GM12865 (cell line): ENCODE data around the gene SBSN.

Source experiments
- DNase-seq: peaks from one replicate; pipeline ENCODE4 v3.0.0; 2010; ENCODE audit warnings: low read depth
- H3K4me3 ChIP-seq: 2 replicates; pipeline ENCODE4 v1.5.1; 2011; ENCODE audit warnings: mild to moderate bottlenecking, low read depth, low read length, control low read depth
- TF ChIP-seq, protein P1 (sequence below): IDR thresholded peaks from 2 replicates; pipeline ENCODE4 v1.5.1; 2011; ENCODE audit warnings: low read length, control low read depth, low read depth, inconsistent platforms; ENCODE audit not compliant: insufficient read depth; ENCODE audit errors: missing control alignments

Gene SBSN

GRCh38 chr19:35507561-35507960 lies 20.6 kb downstream of the SBSN start:
- no peak overlapping the region for H3K4me3 ChIP-seq
- TF ChIP-seq, protein P1, sequence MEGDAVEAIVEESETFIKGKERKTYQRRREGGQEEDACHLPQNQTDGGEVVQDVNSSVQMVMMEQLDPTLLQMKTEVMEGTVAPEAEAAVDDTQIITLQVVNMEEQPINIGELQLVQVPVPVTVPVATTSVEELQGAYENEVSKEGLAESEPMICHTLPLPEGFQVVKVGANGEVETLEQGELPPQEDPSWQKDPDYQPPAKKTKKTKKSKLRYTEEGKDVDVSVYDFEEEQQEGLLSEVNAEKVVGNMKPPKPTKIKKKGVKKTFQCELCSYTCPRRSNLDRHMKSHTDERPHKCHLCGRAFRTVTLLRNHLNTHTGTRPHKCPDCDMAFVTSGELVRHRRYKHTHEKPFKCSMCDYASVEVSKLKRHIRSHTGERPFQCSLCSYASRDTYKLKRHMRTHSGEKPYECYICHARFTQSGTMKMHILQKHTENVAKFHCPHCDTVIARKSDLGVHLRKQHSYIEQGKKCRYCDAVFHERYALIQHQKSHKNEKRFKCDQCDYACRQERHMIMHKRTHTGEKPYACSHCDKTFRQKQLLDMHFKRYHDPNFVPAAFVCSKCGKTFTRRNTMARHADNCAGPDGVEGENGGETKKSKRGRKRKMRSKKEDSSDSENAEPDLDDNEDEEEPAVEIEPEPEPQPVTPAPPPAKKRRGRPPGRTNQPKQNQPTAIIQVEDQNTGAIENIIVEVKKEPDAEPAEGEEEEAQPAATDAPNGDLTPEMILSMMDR: no peak
- no peak for DNase-seq

DNA sequence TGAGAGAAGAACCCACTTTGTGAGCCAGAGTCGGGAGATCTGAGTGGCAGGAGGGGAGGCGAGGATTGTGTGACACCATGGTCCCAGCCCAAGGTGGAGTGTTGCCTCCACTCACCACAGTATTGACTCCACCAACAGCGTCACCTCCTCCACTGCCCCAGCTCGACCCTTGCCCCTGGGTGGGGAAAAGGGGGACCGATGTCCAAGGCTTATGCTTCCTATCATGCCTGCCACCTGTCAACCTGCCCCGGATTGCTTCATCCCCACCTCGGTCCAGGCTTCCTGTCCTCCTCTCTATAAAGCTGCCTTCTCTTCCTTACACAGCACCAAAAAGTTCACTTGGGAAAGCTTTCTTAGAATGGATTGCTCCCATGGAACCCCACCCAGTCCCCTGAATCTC lies 22.1 kb downstream of the SBSN start:
- TF ChIP-seq, protein P1: no peak
- no peak overlapping the region for H3K4me3 ChIP-seq
- DNase-seq: no peak

- DNase-seq: no peak
- TF ChIP-seq, protein P1: no peak
- H3K4me3 ChIP-seq: no peak overlapping the region
Observed at GRCh38 chr19:35502751-35503150, 25.4 kb downstream of the SBSN start.

GRCh38 chr19:35501684-35502083 lies 26.4 kb downstream of the SBSN start:
- TF ChIP-seq, protein P1: no peak
- DNase-seq: no peak
- no peak overlapping the region for H3K4me3 ChIP-seq

GRCh38 chr19:35500611-35501010 lies 27.5 kb downstream of the SBSN start:
- H3K4me3 ChIP-seq: no peak overlapping the region
- TF ChIP-seq, protein P1: no peak
- no peak for DNase-seq

GRCh38 chr19:35498984-35499527 lies 29.1 kb downstream of the SBSN start:
- H3K4me3 ChIP-seq: no peak overlapping the region
- TF ChIP-seq, protein P1: no peak
- no peak for DNase-seq

- no peak for DNase-seq
- TF ChIP-seq, protein P1: no peak
Observed at GRCh38 chr19:35498220-35498619, 29.9 kb downstream of the SBSN start.

More at GRCh38 chr19:35498220-35498619, 29.9 kb downstream of the SBSN start:
- no peak overlapping the region for H3K4me3 ChIP-seq
